HCT116 (cell line): ENCODE data around the gene WDR20.

Experiments
- CTCF ChIP-seq, 3 experiments: fragments of 200-600 bp in 1 of 3; sonication (generic) in 1 of 3; IDR thresholded peaks in 2 of 3; conservative IDR thresholded peaks in 1 of 3; 2 replicates each; pipeline ENCODE4 v1.5.1; 2012 to 2017; ENCODE audit warnings: low read depth in 2 of 3, low read length in 2 of 3, antibody characterized with exemption in 1 of 3, borderline replicate concordance in 1 of 3, control low read depth in 1 of 3, mild to moderate bottlenecking in 1 of 3, mixed read lengths in 1 of 3, mixed run types in 1 of 3, moderate library complexity in 1 of 3; ENCODE audit not compliant: insufficient read depth in 1 of 3
- POLR2A ChIP-seq: IDR thresholded peaks from 2 replicates; pipeline ENCODE4 v1.7.0; 2011; ENCODE audit warnings: borderline replicate concordance; ENCODE audit not compliant: insufficient read depth, insufficient read length; ENCODE audit errors: extremely low read depth
- TCF7L2 ChIP-seq: IDR thresholded peaks from 2 replicates; pipeline ENCODE4 v1.7.0; 2011; ENCODE audit warnings: borderline replicate concordance, inconsistent platforms; ENCODE audit not compliant: insufficient read depth, insufficient read length; ENCODE audit errors: extremely low read depth

- TF ChIP-seq CTCF (IDR thresholded peaks at IDR 0.05 in 2 of 3, conservative IDR thresholded peaks at IDR 0.05 in 1 of 3; ENCODE audit: borderline replicate concordance in 1 of 3, insufficient read depth in 1 of 3, low read depth in 2 of 3, low read length in 2 of 3) (no peak), TCF7L2 (no peak), POLR2A (no peak)
Observed at GRCh38 chr14:102238131-102238530, 98.4 kb downstream of the WDR20 start.
